ENCODE results near the gene POLR2A. TPM values are rescaled to one million over a fixed set of nuclear protein-coding genes. Genes with fewer than 3 reads are reported as not detected.

POLR2A gene
- total RNA-seq, 1 donor from 2014 or later, result 105 TPM

DNA sequence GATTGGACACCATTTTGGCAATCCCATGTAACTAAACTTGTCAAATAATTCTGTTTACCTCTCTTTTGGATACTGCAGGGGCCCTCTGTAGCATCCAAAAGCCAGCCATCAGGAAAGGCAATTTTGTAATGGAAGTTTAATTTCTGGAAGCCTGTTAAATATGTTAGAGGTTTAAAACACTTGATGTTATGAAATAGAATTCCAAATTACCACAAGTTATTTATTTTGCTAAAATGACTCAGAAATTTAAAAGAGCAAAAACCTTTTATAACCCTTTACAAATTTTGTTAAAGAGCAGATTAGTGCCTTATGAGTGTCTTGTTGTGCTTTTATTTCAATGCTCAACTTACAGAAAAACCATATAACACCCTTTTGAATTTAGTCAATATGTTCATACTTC lies 44.7 kb downstream of the POLR2A start:
- intact Hi-C loops (cut with DNase I), result no loop called here
- TF ChIP-seq, protein P1, sequence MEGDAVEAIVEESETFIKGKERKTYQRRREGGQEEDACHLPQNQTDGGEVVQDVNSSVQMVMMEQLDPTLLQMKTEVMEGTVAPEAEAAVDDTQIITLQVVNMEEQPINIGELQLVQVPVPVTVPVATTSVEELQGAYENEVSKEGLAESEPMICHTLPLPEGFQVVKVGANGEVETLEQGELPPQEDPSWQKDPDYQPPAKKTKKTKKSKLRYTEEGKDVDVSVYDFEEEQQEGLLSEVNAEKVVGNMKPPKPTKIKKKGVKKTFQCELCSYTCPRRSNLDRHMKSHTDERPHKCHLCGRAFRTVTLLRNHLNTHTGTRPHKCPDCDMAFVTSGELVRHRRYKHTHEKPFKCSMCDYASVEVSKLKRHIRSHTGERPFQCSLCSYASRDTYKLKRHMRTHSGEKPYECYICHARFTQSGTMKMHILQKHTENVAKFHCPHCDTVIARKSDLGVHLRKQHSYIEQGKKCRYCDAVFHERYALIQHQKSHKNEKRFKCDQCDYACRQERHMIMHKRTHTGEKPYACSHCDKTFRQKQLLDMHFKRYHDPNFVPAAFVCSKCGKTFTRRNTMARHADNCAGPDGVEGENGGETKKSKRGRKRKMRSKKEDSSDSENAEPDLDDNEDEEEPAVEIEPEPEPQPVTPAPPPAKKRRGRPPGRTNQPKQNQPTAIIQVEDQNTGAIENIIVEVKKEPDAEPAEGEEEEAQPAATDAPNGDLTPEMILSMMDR (IDR thresholded peaks at IDR 0.05), result no peak
- H3K27me3 ChIP-seq, result no peaks in the 10 kb centered on the region
- no peaks in the 10 kb centered on the region for H3K9me3 ChIP-seq
- DNase-seq, result no peak
- H3K27ac ChIP-seq, result no peak overlapping the region
- H3K36me3 ChIP-seq, result no peaks in the 10 kb centered on the region
- H3K4me3 ChIP-seq, result no peak overlapping the region
- no peaks in the 10 kb centered on the region for H3K4me1 ChIP-seq
- no peak for ATAC-seq

- intact Hi-C loops (cut with DNase I), result no loop called here
- TF ChIP-seq, protein P1 (IDR thresholded peaks at IDR 0.05), result no peak
- DNase-seq (no peak), ATAC-seq (no peak)
- H3K36me3 ChIP-seq, result no peaks in the 10 kb centered on the region
- H3K9me3 ChIP-seq, result no peaks in the 10 kb centered on the region
- H3K27ac ChIP-seq, result no peak overlapping the region
- no peaks in the 10 kb centered on the region for H3K27me3 ChIP-seq
- no peaks in the 10 kb centered on the region for H3K4me1 ChIP-seq
- no peak overlapping the region for H3K4me3 ChIP-seq
Observed at GRCh38 chr17:7530023-7530900, 46.1 kb downstream of the POLR2A start.

DNA sequence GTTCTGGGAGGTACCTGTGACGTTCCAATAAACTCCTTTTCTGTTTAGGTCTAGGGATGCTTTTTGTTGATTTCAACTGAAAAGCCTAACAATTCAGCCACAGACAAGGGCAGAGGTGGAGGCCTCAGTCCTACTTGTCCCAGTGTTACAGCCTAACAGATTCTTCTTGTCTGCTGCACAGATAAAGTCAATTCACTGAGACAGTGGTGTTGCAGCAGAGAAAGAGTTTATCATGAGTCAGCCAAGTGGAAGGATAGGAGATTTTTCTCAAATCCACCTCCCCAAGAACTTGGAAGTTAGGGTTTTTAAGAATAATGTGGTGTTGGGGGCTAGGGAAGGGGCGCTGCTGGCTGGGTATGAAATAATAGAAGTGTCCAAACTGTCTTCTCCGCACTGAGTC lies 53.9 kb downstream of the POLR2A start:
- no peak overlapping the region for H3K27ac ChIP-seq
- no peak for ATAC-seq

DNA sequence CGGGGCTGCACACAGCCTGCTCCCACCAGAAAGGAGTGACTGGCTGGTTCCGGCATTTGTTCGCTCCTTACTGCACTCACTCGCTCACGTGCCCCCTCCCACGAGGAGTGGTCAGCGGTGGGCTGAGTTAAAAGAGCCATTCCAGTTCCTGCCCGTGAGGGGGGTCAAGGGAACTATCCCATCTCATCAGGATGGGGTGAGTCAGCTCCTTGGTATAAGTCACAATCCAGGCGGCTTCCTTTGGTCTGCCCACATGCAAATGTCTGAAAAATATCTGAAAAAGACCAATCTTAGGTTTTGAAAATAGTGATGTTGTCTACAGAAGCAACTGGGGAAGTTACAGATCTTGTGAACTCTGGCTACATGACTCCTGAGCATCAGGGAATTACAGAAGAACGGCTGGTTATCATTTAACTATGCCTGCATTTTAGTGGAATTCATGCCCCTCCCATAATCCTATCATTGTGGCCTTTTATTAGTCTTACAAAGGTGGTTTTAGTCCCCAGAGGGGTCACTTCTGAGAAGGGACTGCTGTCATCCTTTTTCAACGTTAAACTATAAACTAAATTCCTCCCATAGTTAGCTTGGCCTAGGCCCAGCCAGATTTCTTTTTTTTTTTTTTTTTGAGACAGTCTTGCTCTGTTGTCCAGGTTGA lies 54.9 kb downstream of the POLR2A start:
- Histone ChIP-seq H3K4me3 (no peak overlapping the region), H3K36me3 (no peaks in the 10 kb centered on the region), H3K4me1 (no peaks in the 10 kb centered on the region), H3K27me3 (no peaks in the 10 kb centered on the region), H3K9me3 (no peaks in the 10 kb centered on the region), H3K27ac (no peak overlapping the region)
- TF ChIP-seq, protein P1 (IDR thresholded peaks at IDR 0.05), result no peak
- ATAC-seq (no peak), DNase-seq (no peak)
- intact Hi-C loops (cut with DNase I), result no loop called here

More for the DNA sequence above, 53.9 kb downstream of the POLR2A start:
- TF ChIP-seq, protein P1 (IDR thresholded peaks at IDR 0.05), result no peak
- DNase-seq, result no peak
- Histone ChIP-seq H3K9me3 (no peaks in the 10 kb centered on the region), H3K4me3 (no peak overlapping the region), H3K27me3 (no peaks in the 10 kb centered on the region), H3K4me1 (no peaks in the 10 kb centered on the region), H3K36me3 (no peaks in the 10 kb centered on the region)
- intact Hi-C loops (cut with DNase I), result no loop called here

DNA sequence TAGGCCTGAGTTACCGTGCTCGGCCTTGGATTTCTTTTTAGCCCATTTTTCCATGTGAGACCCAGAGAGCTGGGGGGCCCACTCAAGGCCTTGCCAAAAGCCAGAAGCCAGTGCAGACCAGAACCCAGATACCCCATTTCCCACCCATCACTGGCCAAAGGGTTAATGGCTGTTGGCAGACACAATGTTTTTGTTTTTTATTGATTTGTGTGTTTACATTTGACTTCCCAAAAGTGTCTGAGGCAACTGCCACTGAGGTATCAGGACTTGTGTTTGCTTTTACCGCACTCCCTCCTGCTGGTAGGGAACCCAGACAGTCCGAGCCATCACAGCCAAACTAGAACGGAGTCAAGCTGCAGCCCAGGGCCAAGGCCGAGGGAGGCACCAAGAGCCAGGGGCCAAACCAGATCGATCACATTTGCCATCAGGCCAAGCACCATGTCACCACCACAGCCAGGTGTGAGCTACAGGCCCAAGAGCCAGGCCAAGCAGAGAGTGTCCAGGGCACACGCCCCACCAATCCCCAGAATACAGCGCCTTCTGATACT lies 57.0 kb downstream of the POLR2A start:
- Histone ChIP-seq H3K36me3 (no peaks in the 10 kb centered on the region), H3K9me3 (no peaks in the 10 kb centered on the region), H3K4me3 (no peak overlapping the region), H3K27ac (no peak overlapping the region), H3K27me3 (no peaks in the 10 kb centered on the region), H3K4me1 (peaks cover 4% of the 10 kb centered on the region)
- DNase-seq (no peak), ATAC-seq (no peak)
- TF ChIP-seq, protein P1 (IDR thresholded peaks at IDR 0.05), result no peak
- intact Hi-C loops (cut with DNase I), result no loop called here
